Karpas-422 (cell line): ENCODE data around the gene HAAO. TPM values are rescaled to one million over a fixed set of nuclear protein-coding genes. Genes with fewer than 3 reads are reported as not detected.
"Not testable (repeated sequence)": the region's sequence is repeated elsewhere in the genome, so short reads cannot be mapped to it uniquely, and the experiment has no call there.

Experiments used
- DNase-seq: peaks from one replicate; pipeline ENCODE4 v3.0.0-alpha.2; 2015
- H2AFZ ChIP-seq: fragments of 200-600 bp; sonication (generic); 2 replicates; pipeline ENCODE4 v1.6.1; 2014; ENCODE audit warnings: antibody characterized with exemption, low read length, mixed read lengths
- H3K27ac ChIP-seq: fragments of 200-600 bp; sonication (generic); 2 replicates; pipeline ENCODE4 v1.5.1; 2014; ENCODE audit warnings: mild to moderate bottlenecking, low read length, moderate library complexity
- H3K27me3 ChIP-seq: fragments of 200-600 bp; sonication (generic); 2 replicates; pipeline ENCODE4 v1.6.1; 2014; ENCODE audit warnings: low read length, mixed read lengths
- H3K36me3 ChIP-seq: fragments of 200-600 bp; sonication (generic); 2 replicates; pipeline ENCODE4 v1.6.1; 2014; ENCODE audit warnings: low read length, mixed read lengths; ENCODE audit not compliant: insufficient read depth
- H3K4me1 ChIP-seq: fragments of 200-600 bp; sonication (generic); 2 replicates; pipeline ENCODE4 v1.6.1; 2014; ENCODE audit warnings: mild to moderate bottlenecking, low read length, mixed read lengths
- H3K4me2 ChIP-seq: fragments of 200-600 bp; sonication (generic); 2 replicates; pipeline ENCODE4 v1.6.1; 2014; ENCODE audit warnings: low read length, low read depth, mild to moderate bottlenecking; ENCODE audit not compliant: poor library complexity, severe bottlenecking
- H3K4me3 ChIP-seq: fragments of 200-600 bp; sonication (generic); 2 replicates; pipeline ENCODE4 v1.5.1; 2014; ENCODE audit warnings: mild to moderate bottlenecking, antibody characterized with exemption, low read length, mixed read lengths
- H3K79me2 ChIP-seq: fragments of 200-600 bp; sonication (generic); 2 replicates; pipeline ENCODE4 v1.6.1; 2014; ENCODE audit warnings: mild to moderate bottlenecking, low read length, mixed read lengths
- H3K9ac ChIP-seq: fragments of 200-600 bp; sonication (generic); 2 replicates; pipeline ENCODE4 v1.6.0; 2014; ENCODE audit warnings: low read length
- H3K9me2 ChIP-seq: fragments of 200-600 bp; sonication (generic), shearing (Covaris generic); replicated peaks from 2 replicates; pipeline ENCODE4 v1.6.0; 2014; ENCODE audit warnings: mild to moderate bottlenecking, low read length, moderate library complexity; ENCODE audit not compliant: insufficient read depth
- H3K9me3 ChIP-seq: fragments of 300-700, 200-600 bp; sonication (generic); 2 replicates; pipeline ENCODE4 v1.6.1; 2014; ENCODE audit warnings: low read length, mixed read lengths
- H4K20me1 ChIP-seq: fragments of 200-600 bp; sonication (generic); 2 replicates; pipeline ENCODE4 v1.6.1; 2014; ENCODE audit warnings: mild to moderate bottlenecking, antibody characterized with exemption, low read length, low read depth; ENCODE audit not compliant: insufficient read depth
- total RNA-seq: library from RNA; depleted of rRNA; stranded (reverse); fragments of >200 nt; shearing (Covaris generic); gene quantifications from 2 replicates; pipeline ENCODE4 v1.2.3, GENCODE V29; 2014; ENCODE audit warnings: low replicate concordance

Gene HAAO
- total RNA-seq, 1 experiment from 2014 or later, result not detected

DNA sequence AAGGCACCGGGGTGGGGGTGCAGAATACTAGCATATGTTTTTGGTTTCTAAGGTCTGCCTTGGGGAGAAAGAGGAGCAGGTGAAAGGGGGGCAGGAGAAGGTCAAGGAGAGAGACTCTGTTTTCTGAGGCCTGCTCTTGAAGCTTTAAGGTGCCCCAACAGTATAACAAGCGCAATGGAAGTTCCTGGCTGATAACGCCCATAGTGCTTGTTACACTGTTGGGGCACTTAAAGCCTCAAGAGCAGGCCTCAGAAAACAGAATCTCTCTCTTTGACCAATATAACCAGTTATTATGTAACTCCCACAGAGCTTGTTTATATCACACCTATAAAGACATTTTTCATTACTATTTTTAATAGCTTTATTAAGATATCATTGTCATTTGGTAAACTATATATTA is 45.0 kb downstream of the HAAO start:
- Histone ChIP-seq H3K9ac (no peak overlapping the region), H3K79me2 (peaks cover 5% of the 10 kb centered on the region), H3K27ac (no peak overlapping the region), H3K4me1 (peaks cover 28% of the 10 kb centered on the region), H3K9me2 (no peaks in the 10 kb centered on the region), H3K36me3 (peaks cover 22% of the 10 kb centered on the region; the same call in 1 of the 2 replicates), H3K4me2 (no peak overlapping the region), H3K27me3 (no peaks in the 10 kb centered on the region), H3K9me3 (no peaks in the 10 kb centered on the region), H2AFZ (no peak overlapping the region), H3K4me3 (no peak overlapping the region), H4K20me1 (no peaks in the 10 kb centered on the region)
- no peak for DNase-seq

DNA sequence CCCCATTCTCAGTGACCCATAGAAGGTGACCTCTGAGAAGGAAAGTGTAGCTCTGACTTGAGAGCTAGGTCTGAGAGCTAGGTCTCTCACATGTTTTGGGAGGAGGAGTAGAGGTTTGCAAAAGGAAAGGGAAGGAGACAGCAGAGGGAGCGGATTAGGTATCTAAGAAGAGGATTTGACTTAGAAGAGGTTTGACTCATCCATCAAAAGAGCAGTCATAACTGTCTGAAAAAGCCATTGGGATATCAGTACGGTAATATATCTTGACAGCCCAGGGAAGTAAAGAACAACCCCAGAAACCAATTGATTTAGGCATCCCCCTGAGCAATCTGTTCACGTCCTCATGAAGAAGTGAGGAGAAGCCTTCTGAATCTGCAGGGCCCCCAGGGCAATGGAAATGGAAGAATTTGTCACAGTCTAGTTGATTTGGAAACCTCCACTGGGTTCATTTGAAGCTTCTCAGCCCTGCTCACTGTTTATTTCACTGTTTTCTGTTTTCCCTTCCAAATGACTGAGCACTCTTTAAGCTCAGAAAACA is 47.8 kb downstream of the HAAO start:
- Histone ChIP-seq H3K36me3 (peaks cover 39% of the 10 kb centered on the region; the same call in 1 of the 2 replicates), H3K27ac (no peak overlapping the region), H3K4me1 (peaks cover 4% of the 10 kb centered on the region; the same call in 1 of the 2 replicates), H3K4me3 (no peak overlapping the region), H3K79me2 (peaks cover 18% of the 10 kb centered on the region), H3K9ac (no peak overlapping the region), H3K27me3 (no peaks in the 10 kb centered on the region), H3K4me2 (no peak overlapping the region), H4K20me1 (no peaks in the 10 kb centered on the region), H3K9me2 (no peaks in the 10 kb centered on the region), H3K9me3 (no peaks in the 10 kb centered on the region), H2AFZ (no peak overlapping the region)
- DNase-seq, result no peak

DNA sequence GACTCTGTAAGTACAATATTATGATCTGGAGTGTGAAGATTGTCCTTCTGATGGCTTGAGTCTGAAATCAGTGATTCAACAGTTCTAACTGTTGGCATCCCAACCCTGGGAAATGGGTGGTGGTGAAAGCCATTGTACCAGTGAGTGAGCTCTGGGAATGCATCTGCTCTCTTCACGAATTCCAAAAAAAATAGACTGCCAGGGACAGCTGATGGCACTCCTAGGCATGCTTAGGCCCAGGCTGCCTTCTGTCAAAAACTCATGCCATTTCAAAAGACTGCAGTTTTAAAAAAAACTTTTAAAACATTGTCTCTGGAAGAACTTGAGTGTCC is 48.8 kb downstream of the HAAO start:
- H3K9me3 ChIP-seq, result no peaks in the 10 kb centered on the region
- no peaks in the 10 kb centered on the region for H3K9me2 ChIP-seq
- H3K4me1 ChIP-seq, result no peaks in the 10 kb centered on the region
- no peak overlapping the region for H3K27ac ChIP-seq
- no peak overlapping the region for H3K9ac ChIP-seq
- H3K27me3 ChIP-seq, result no peaks in the 10 kb centered on the region
- no peak overlapping the region for H3K4me2 ChIP-seq
- no peak for DNase-seq
- peaks cover 35% of the 10 kb centered on the region; the same call in 1 of the 2 replicates for H3K36me3 ChIP-seq
- H3K79me2 ChIP-seq, result peaks cover 16% of the 10 kb centered on the region
- H4K20me1 ChIP-seq, result no peaks in the 10 kb centered on the region
- no peak overlapping the region for H2AFZ ChIP-seq
- no peak overlapping the region for H3K4me3 ChIP-seq

DNA sequence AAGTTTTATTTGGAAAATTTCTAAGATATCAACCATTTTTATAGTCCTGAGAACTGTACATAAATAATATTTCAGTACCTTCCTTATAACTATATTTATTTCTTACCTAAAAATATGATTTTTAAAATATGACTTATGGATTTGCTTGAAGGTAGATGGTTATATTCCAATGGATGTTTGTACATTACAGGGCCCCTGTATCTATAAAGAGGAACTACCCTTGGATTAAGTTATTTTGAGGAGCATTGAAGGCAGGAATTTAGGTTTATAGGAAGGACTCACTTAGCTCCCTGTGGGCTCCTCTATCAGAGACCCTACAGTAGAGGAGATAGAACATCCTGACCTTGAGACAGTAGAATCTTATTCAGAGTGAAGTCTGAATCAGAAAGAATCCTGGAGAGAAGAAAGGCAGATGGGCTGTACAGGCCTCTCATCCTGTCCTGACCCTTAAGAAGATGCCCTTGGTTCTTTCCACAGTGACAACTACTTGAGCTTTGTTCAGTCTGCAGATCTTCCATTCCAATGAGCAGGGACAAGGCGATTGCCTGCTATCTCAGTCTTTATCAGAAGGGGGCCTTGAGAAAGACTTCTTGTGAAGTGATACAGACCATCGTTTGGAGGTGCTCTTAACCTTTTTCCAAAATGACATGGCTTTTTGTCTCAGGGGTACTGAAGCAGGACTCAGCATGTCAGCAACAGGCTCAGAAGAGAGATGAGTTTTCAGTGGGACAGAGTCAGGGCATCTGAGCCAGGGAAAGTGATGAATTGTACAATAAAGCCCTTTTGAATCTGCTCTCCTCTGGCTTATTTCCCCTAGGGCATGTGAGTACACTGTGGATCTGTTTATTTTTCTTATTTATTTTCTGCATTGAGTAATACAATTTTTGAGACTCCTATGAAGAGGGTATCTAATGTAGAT is 49.4 kb downstream of the HAAO start:
- no peak overlapping the region for H2AFZ ChIP-seq
- H3K36me3 ChIP-seq, result peaks cover 33% of the 10 kb centered on the region
- no peaks in the 10 kb centered on the region for H4K20me1 ChIP-seq
- H3K9me3 ChIP-seq, result no peaks in the 10 kb centered on the region
- H3K4me2 ChIP-seq, result no peak overlapping the region
- H3K4me3 ChIP-seq, result no peak overlapping the region
- H3K27ac ChIP-seq, result no peak overlapping the region
- no peaks in the 10 kb centered on the region for H3K4me1 ChIP-seq
- H3K9ac ChIP-seq, result no peak overlapping the region
- peaks cover 14% of the 10 kb centered on the region; the same call in 1 of the 2 replicates for H3K79me2 ChIP-seq
- no peaks in the 10 kb centered on the region for H3K9me2 ChIP-seq
- DNase-seq, result peak; percentile 51
- H3K27me3 ChIP-seq, result no peaks in the 10 kb centered on the region

DNA sequence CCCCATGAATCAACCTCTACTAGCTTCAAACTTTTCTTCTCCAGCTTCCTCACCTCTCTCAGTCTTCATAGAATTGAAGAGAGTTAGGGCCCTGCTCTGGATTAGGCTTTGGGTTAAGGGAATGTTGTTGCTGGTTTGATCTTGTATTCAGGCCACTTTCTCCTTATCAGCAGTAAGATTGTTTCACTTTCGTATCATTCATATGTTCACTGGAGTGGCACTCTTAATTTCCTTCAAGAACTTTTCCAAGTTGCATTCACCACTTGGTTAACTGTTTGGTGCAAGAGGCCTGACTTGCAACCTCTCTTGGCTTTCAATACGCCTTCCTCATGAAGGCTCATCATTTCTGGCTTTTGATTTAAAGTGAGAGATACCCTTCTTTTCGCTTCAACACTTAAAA is 51.2 kb downstream of the HAAO start:
- no peaks in the 10 kb centered on the region for H3K27me3 ChIP-seq

DNA sequence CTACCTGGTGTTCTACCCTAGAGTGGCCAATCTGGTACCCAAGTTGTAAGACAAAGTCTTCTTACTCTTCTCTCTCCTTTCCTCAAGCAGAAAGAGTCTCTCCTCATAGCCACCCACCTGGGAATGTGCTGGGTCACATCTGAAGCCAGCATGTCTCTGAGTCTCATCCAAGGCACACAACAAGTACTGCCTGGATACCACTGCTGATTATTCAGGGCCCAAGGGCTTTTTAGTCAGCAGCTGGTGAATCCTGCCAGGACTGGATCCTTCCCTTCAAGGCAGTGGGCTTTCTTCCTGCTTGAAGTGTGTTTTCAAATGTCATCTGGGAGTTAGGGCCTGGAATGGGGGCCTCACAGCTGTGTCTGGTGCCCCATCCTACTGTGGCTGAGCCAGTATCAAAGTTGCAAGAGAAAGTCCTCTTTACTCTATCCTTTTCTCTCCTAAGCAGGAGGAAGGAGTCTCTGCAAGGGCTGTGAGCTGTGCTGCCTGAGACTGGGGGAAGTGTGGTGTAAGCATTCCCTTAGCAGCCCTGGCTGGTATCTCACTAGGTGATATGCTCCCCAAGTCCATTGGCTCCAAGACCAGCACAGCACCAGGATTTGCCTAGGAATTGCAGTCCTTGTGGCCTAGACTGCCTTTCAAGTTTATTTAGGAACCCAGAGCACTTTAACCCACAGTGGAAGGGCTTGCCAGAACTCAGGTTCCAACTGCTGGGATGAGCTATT is 55.6 kb downstream of the HAAO start:
- H3K79me2 ChIP-seq, result peaks cover 51% of the 10 kb centered on the region
- H4K20me1 ChIP-seq, result no peaks in the 10 kb centered on the region
- no peak for DNase-seq
- H2AFZ ChIP-seq, result no peak overlapping the region
- H3K9me3 ChIP-seq, result peaks cover 5% of the 10 kb centered on the region; the same call in 1 of the 2 replicates
- no peak overlapping the region for H3K4me3 ChIP-seq
- no peak overlapping the region for H3K4me2 ChIP-seq
- no peak overlapping the region for H3K27ac ChIP-seq
- no peak overlapping the region for H3K9ac ChIP-seq
- no peaks in the 10 kb centered on the region for H3K4me1 ChIP-seq
- H3K36me3 ChIP-seq, result peaks cover 75% of the 10 kb centered on the region
- H3K9me2 ChIP-seq, result no peaks in the 10 kb centered on the region
- no peaks in the 10 kb centered on the region for H3K27me3 ChIP-seq

More for the DNA sequence above, 51.2 kb downstream of the HAAO start:
- no peak for DNase-seq
- Histone ChIP-seq H3K4me1 (no peaks in the 10 kb centered on the region), H3K9me2 (no peaks in the 10 kb centered on the region), H3K9me3 (no peaks in the 10 kb centered on the region), H4K20me1 (no peaks in the 10 kb centered on the region), H3K4me2 (no peak overlapping the region), H3K9ac (no peak overlapping the region), H3K36me3 (peaks cover 51% of the 10 kb centered on the region), H2AFZ (no peak overlapping the region), H3K4me3 (no peak overlapping the region), H3K27ac (no peak overlapping the region), H3K79me2 (peaks cover 28% of the 10 kb centered on the region)

DNA sequence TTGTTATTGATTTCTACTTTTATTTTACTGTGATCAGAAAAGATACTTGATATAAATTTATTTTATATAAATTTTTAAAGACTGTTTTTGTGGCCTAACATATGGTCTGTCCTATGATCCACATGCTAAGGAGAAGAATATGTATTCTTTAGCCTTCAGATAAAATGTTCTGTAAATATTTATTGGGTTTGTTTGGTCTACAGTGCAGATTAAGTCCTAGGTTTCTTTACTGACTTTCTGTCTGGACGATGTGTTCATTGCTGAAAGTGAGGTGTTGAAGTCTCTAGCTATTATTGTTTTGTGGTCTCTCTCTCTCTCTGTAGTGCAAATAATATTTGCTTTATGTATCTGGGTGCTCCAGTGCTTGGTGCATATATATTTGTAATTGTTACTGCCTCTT is 58.5 kb downstream of the HAAO start:
- no peak overlapping the region for H3K27ac ChIP-seq
- no peak overlapping the region for H3K9ac ChIP-seq
- no peak for DNase-seq
- peaks cover 87% of the 10 kb centered on the region for H3K36me3 ChIP-seq
- no peaks in the 10 kb centered on the region for H3K27me3 ChIP-seq
- H3K4me3 ChIP-seq, result no peak overlapping the region
- H3K4me1 ChIP-seq, result no peaks in the 10 kb centered on the region
- no peak overlapping the region for H3K4me2 ChIP-seq
- H2AFZ ChIP-seq, result no peak overlapping the region
- no peaks in the 10 kb centered on the region for H4K20me1 ChIP-seq
- no peaks in the 10 kb centered on the region for H3K9me2 ChIP-seq
- peaks cover 8% of the 10 kb centered on the region; the same call in 1 of the 2 replicates for H3K9me3 ChIP-seq
- peaks cover 67% of the 10 kb centered on the region for H3K79me2 ChIP-seq

DNA sequence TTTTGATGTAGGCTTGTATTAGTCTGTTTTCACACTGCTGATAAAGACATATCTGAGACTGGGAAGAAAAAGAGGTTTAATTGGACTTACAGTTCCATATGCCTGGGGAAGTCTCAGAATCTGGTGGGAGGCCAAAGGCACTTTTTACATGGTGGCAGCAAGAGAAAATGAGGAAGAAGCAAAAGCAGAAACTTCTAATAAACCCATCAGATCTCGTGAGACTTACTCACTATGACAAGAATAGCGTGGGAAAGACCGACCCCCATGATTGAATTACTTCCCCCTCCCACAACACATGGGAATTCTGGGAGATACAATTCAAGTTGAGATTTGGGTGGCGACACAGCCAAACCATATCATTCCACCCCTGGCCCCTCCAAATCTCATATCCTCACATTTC is 61.1 kb downstream of the HAAO start:
- not testable (repeated sequence) for H3K9me2 ChIP-seq, H3K27me3 ChIP-seq, H3K27ac ChIP-seq, H3K4me1 ChIP-seq, H3K9me3 ChIP-seq, H2AFZ ChIP-seq, H3K4me3 ChIP-seq, H3K4me2 ChIP-seq, DNase-seq, H4K20me1 ChIP-seq, H3K9ac ChIP-seq
- peaks cover 94% of the 10 kb centered on the region for H3K36me3 ChIP-seq
- H3K79me2 ChIP-seq, result peaks cover 75% of the 10 kb centered on the region
